Transverse colon (tissue), 4 donors: ENCODE data around the gene PGAP2. TPM values are rescaled to one million over a fixed set of nuclear protein-coding genes. Genes with fewer than 3 reads are reported as not detected.

Experiments
- DNase-seq: peaks from one replicate; pipeline ENCODE4 v3.0.0-alpha.2; 2019
- H3K27ac ChIP-seq, 4 donors: fragments of 200-600 bp; sonication (generic); 2 replicates each; pipeline ENCODE4 v1.5.1; 2016 to 2018; ENCODE audit warnings: inconsistent platforms in 4 of 4
- H3K27me3 ChIP-seq: fragments of 200-600 bp; sonication (generic); 2 replicates; pipeline ENCODE4 v1.5.1; 2017; ENCODE audit warnings: inconsistent platforms
- H3K36me3 ChIP-seq, 4 donors: fragments of 200-600 bp; sonication (generic); 2 replicates each; pipeline ENCODE4 v1.5.1; 2017 to 2019; ENCODE audit warnings: inconsistent platforms in 4 of 4
- H3K4me1 ChIP-seq, 4 donors: fragments of 200-600 bp; sonication (generic); 2 replicates each; pipeline ENCODE4 v1.5.1; 2017 to 2020; ENCODE audit warnings: inconsistent platforms in 4 of 4
- H3K4me3 ChIP-seq, 4 donors: fragments of 200-600 bp; sonication (generic); 1 replicate in 1 of 4; 2 replicates in 3 of 4; pipeline versions ENCODE4 v1.5.1 to v1.6.1; 2017 to 2019; ENCODE audit warnings: inconsistent platforms in 4 of 4
- H3K9me3 ChIP-seq, 2 donors: fragments of 200-600 bp; sonication (generic); 2 replicates each; pipeline ENCODE4 v1.5.1; 2017 to 2019; ENCODE audit warnings: inconsistent platforms in 2 of 2
- EP300 ChIP-seq: sonication (generic); formaldehyde crosslinking; IDR thresholded peaks from one replicate; pipeline ENCODE4 v1.6.1; 2017; ENCODE audit warnings: antibody characterized with exemption, low read depth
- POLR2A ChIP-seq: fragments of 450-650 bp; IDR thresholded peaks from one replicate; pipeline ENCODE4 v1.6.1; 2016; ENCODE audit warnings: antibody characterized with exemption, mild to moderate bottlenecking, moderate library complexity
- POLR2AphosphoS5 ChIP-seq, 3 donors: sonication (generic); formaldehyde crosslinking; IDR thresholded peaks; one replicate each; pipeline ENCODE4 v1.6.1; 2016; ENCODE audit warnings: antibody characterized with exemption in 3 of 3
- WGBS, 2 donors: methylation state at CpG; one replicate each; pipeline ENCODE4 v1.1.5; 2018; ENCODE audit warnings: low coverage in 1 of 2; 5-methylcytosine and 5-hydroxymethylcytosine counted together
- in situ Hi-C, 4 donors: fragments of 200-750 bp; cut with MboI; loops; one replicate each; pipeline versions ENCODE4 v1.15.0 to v1.15.1; 2017; ENCODE audit warnings: low sequenced_read_pairs in 3 of 4, low pct_ligation_motif_present in 1 of 4, low pct_unique_long_range_greater_than_20kb in 1 of 4
- intact Hi-C: fragments of 100-400 bp; cut with DNase I; formaldehyde crosslinking; loops from one replicate; pipeline ENCODE4 v1.15.1; 2023; ENCODE audit warnings: low total_unique reads
- total RNA-seq, 4 donors: library from RNA; depleted of rRNA; stranded (reverse); fragments of >200 nt; gene quantifications; one replicate each; pipeline ENCODE4 v1.1.0, GENCODE V29; 2016
- TF ChIP-seq, protein P1 (sequence below), 5 experiments: fragments of 200-600 bp in 3 of 5; fragments of 450-650 bp in 2 of 5; sonication (generic) in 3 of 5; IDR thresholded peaks; 1 replicate in 2 of 5; 2 replicates in 3 of 5; pipeline ENCODE4 v1.5.1; 2016 to 2017; ENCODE audit warnings: antibody characterized with exemption in 5 of 5, inconsistent platforms in 3 of 5, mild to moderate bottlenecking in 2 of 5, moderate library complexity in 1 of 5

The PGAP2 gene
- total RNA-seq, 4 donors from 2014 or later = 8.2 to 41.1 (median 37.9) TPM

DNA sequence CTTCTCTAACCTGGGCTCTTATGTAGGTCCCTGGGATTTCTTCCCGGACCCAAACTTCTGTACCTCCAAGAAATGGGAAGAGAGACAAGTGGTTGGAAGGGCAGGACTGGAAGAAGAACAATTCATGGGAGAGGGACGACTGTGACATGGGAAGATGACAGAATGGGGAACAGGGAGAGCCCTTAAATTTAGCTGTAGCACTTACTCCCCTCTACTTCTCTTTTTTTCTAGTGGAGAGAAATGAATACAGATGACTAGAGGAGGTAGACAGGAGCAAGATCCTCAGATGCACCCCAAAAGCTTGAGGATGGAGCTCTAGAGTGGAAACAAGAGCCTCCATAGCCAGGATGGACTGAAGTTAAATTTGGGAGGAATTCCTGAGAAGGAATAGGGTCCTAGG, 30.1 kb downstream of the PGAP2 start:
- TF ChIP-seq, protein P1, sequence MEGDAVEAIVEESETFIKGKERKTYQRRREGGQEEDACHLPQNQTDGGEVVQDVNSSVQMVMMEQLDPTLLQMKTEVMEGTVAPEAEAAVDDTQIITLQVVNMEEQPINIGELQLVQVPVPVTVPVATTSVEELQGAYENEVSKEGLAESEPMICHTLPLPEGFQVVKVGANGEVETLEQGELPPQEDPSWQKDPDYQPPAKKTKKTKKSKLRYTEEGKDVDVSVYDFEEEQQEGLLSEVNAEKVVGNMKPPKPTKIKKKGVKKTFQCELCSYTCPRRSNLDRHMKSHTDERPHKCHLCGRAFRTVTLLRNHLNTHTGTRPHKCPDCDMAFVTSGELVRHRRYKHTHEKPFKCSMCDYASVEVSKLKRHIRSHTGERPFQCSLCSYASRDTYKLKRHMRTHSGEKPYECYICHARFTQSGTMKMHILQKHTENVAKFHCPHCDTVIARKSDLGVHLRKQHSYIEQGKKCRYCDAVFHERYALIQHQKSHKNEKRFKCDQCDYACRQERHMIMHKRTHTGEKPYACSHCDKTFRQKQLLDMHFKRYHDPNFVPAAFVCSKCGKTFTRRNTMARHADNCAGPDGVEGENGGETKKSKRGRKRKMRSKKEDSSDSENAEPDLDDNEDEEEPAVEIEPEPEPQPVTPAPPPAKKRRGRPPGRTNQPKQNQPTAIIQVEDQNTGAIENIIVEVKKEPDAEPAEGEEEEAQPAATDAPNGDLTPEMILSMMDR (IDR thresholded peaks at IDR 0.05) = no peak
- no peak for TF ChIP-seq POLR2A
- TF ChIP-seq POLR2AphosphoS5 (IDR thresholded peaks at IDR 0.05) = no peak
- TF ChIP-seq EP300 = no peak
- no peaks in the 10 kb centered on the region for H3K9me3 ChIP-seq
- in situ Hi-C loops = no loop called here
- no peaks in the 10 kb centered on the region for H3K27me3 ChIP-seq
- H3K4me3 ChIP-seq = peak overlapping the region in 1 of 4 donors; percentile 89
- no peak for DNase-seq
- H3K36me3 ChIP-seq = no peaks in the 10 kb centered on the region
- peaks cover 17 to 71% (median 32%) of the 10 kb centered on the region in 4 donors for H3K4me1 ChIP-seq
- H3K27ac ChIP-seq = peak overlapping the region; percentile 61 to 98 (median 98)
- WGBS, 2 donors = 67% methylated on average over 2 of the region's 2 CpGs
- intact Hi-C loops = no loop called here

DNA sequence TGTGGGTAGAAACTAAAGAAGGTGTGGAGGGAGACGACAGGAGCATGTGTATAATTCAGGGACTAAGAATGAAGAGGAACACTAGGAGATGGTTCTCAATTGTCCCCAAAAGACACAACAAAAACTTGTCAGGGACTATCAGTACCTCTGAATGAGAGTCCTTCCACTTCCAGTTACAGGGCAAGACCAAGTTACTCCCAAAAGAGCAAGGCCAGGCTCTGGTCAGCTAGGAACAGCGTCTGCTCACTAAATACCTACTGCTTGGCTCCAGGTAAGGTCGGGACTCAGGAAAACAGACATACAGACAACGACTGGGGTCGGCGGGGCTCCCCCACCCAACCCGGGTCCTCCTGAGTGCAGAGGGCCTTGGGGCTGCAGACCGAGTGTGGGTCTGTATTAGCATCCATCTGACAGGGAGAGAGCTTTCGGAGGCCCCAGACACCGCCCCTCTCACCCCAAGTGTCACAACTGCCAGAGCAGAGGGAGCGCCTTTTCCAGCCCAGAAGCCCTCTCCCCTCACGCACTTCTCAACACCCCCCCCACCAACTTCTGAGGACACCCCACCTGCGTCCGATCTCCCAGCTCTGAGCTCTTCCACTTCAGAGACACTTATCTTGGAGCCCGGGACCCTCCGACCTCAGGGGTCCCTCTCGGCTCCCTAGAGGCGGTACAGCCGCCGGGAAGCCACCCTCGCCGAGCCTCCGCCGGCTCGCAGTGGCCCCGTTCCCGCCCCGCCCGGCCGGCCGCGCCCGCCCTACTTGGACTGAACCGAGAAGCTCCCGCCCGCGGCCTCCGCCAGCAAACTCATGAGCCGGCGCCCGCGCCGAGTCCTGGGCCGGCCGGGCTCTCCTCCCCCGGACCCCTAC, 31.9 kb downstream of the PGAP2 start:
- peak; percentile 27 for DNase-seq
- H3K36me3 ChIP-seq = no peaks in the 10 kb centered on the region
- H3K4me1 ChIP-seq = peaks cover 7 to 57% (median 22%) of the 10 kb centered on the region in 4 donors
- no peaks in the 10 kb centered on the region for H3K27me3 ChIP-seq
- no peaks in the 10 kb centered on the region for H3K9me3 ChIP-seq
- peak overlapping the region; percentile 95 to 98 (median 98) for H3K27ac ChIP-seq
- WGBS, 2 donors = 2 to 17% methylated on average over 1 to 19 of the region's 46 CpGs
- H3K4me3 ChIP-seq = peak overlapping the region; percentile 75 to 91 (median 84)
- intact Hi-C loops (loop anchor here (5.0 kb wide), 1 partner anchor 33 kb away; the partner anchor contains the start of gene PGAP2), in situ Hi-C loops (no loop called here)
- no peak for TF ChIP-seq POLR2AphosphoS5 (IDR thresholded peaks at IDR 0.05)
- TF ChIP-seq, protein P1 (IDR thresholded peaks at IDR 0.05) = no peak
- no peak for TF ChIP-seq EP300
- TF ChIP-seq POLR2A = peak; percentile 46

DNA sequence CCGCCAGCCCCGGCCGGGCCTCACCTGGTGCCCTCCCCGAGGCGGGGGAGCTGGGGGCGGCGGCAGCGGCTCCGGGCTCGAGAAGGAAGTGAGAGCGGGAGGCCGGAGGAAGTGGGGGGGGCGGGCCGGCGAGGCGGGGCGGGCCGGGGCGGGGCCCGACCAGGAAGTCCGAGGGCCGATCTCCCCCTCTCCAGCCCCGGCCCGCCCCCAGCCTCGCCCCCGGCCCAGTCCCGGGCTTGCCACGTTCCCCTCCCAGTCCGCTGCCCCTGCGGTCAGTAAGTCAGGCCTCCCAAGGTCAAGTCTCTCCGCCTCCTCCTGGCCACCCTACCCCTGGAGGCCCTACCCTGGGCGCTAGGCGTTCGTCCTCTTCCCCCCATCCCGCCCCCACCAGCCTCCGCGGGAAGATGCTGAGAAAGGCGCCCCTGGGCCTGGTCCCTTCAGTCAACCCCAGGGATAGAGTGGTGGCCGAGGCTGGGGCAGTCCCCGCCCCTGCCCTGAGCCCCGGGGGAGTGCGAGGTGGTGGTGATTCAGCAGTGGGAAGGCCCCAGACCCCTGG, 32.6 kb downstream of the PGAP2 start, which contains the start of gene RHOG:
Gene RHOG (minus strand): TSS at position 90 of the 556 bp plus-strand sequence. CDS start 12,821 bp downstream, outside the sequence.
- peak; percentile 88 for DNase-seq
- Histone ChIP-seq H3K27ac (peak within 1 kb of the TSS; percentile 95 to 98 (median 98)), H3K4me1 (peaks cover 0 to 56% (median 15%) of the 10 kb centered on the region in 4 donors), H3K9me3 (no peaks in the 10 kb centered on the region), H3K27me3 (no peaks in the 10 kb centered on the region), H3K4me3 (peak within 1 kb of the TSS; percentile 75 to 91 (median 84)), H3K36me3 (no peaks in the 10 kb centered on the region)
- TF ChIP-seq POLR2AphosphoS5 (IDR thresholded peaks at IDR 0.05) = peak; percentile 40 to 71 (median 57)
- TF ChIP-seq POLR2A = no peak
- TF ChIP-seq, protein P1 (IDR thresholded peaks at IDR 0.05) = no peak
- TF ChIP-seq EP300 = no peak
- in situ Hi-C loops = no loop called here
- 0% methylated on average over 8 of the region's 42 CpGs; no CpG with 5 or more reads in 1 of the 2 donors for WGBS, 2 donors
- intact Hi-C loops = loop anchor here (5.0 kb wide), 1 partner anchor 34 kb away; the partner anchor contains the start of gene PGAP2
